Peyer's patch (tissue), 4 donors: ENCODE measurements around the gene B4GAT1. TPM values are rescaled to one million over a fixed set of nuclear protein-coding genes. Genes with fewer than 3 reads are reported as not detected.
"Not testable (repeated sequence)": the region's sequence is repeated elsewhere in the genome, so short reads cannot be mapped to it uniquely, and the experiment has no call there.

Experiments
- DNase-seq, 3 donors: peaks; one replicate each; pipeline ENCODE4 v3.0.0-alpha.2; 2017 to 2019
- H3K27ac ChIP-seq, 4 donors: fragments of 200-600 bp; sonication (generic); one replicate each; pipeline ENCODE4 v1.5.1; 2016 to 2019
- H3K27me3 ChIP-seq, 2 donors: fragments of 200-600 bp; sonication (generic); one replicate each; pipeline ENCODE4 v1.5.1; 2019
- H3K36me3 ChIP-seq, 3 donors: fragments of 200-600 bp; sonication (generic); one replicate each; pipeline ENCODE4 v1.5.1; 2016 to 2019
- H3K4me1 ChIP-seq, 4 donors: fragments of 200-600 bp; sonication (generic); one replicate each; pipeline ENCODE4 v1.5.1; 2016 to 2019
- H3K4me3 ChIP-seq, 4 donors: fragments of 200-600 bp; sonication (generic); 1 replicate in 3 of 4; 2 replicates in 1 of 4; pipeline ENCODE4 v1.5.1; 2016 to 2019; ENCODE audit warnings: mild to moderate bottlenecking in 1 of 4
- H3K9me3 ChIP-seq, 4 donors: fragments of 200-600 bp; sonication (generic); one replicate each; pipeline ENCODE4 v1.5.1; 2016 to 2019; ENCODE audit warnings: mild to moderate bottlenecking in 1 of 4
- CTCF ChIP-seq, 6 experiments: fragments of 450-650 bp in 4 of 6; fragments of 200-600 bp in 2 of 6; sonication (generic) in 1 of 6; IDR thresholded peaks; one replicate each; pipeline ENCODE4 v1.5.1; 2017 to 2019; ENCODE audit warnings: antibody characterized with exemption in 6 of 6, mild to moderate bottlenecking in 3 of 6, moderate library complexity in 1 of 6
- POLR2A ChIP-seq, 2 donors: fragments of 450-650 bp; IDR thresholded peaks; one replicate each; pipeline ENCODE4 v1.5.1; 2017; ENCODE audit warnings: antibody characterized with exemption in 2 of 2, mild to moderate bottlenecking in 2 of 2, moderate library complexity in 2 of 2
- total RNA-seq, 4 donors: library from RNA; depleted of rRNA; stranded (reverse); fragments of >200 nt; gene quantifications; one replicate each; pipeline ENCODE4 v1.1.0, GENCODE V29; 2016

The B4GAT1 gene
- total RNA-seq, 4 donors from 2014 or later: 1.7 to 21.9 (median 18.8) TPM

- H3K4me1 ChIP-seq: peaks cover 4 to 31% (median 11%) of the 10 kb centered on the region in 4 donors
- H3K4me3 ChIP-seq: peak overlapping the region; percentile 32 to 59 (median 53)
- peak; percentile 82 to 98 (median 96) for TF ChIP-seq CTCF (IDR thresholded peaks at IDR 0.05)
- peak in 1 of 2 donors; percentile 56 for TF ChIP-seq POLR2A (IDR thresholded peaks at IDR 0.05)
- no peaks in the 10 kb centered on the region for H3K27me3 ChIP-seq
- peak; percentile 96 to 98 (median 97) for DNase-seq
- no peaks in the 10 kb centered on the region for H3K9me3 ChIP-seq
- H3K36me3 ChIP-seq: no peaks in the 10 kb centered on the region
- peak overlapping the region; percentile 75 to 96 (median 92) for H3K27ac ChIP-seq
Measured at GRCh38 chr11:66311965-66312548, 35.4 kb downstream of the B4GAT1 start.

GRCh38 chr11:66311470-66311964 is 35.9 kb downstream of the B4GAT1 start:
- H3K4me1 ChIP-seq: peaks cover 4 to 28% (median 11%) of the 10 kb centered on the region in 4 donors
- no peaks in the 10 kb centered on the region for H3K9me3 ChIP-seq
- no peak for DNase-seq
- TF ChIP-seq CTCF (IDR thresholded peaks at IDR 0.05): no peak
- TF ChIP-seq POLR2A (IDR thresholded peaks at IDR 0.05): no peak
- peak overlapping the region; percentile 32 to 59 (median 53) for H3K4me3 ChIP-seq
- H3K27me3 ChIP-seq: no peaks in the 10 kb centered on the region
- no peaks in the 10 kb centered on the region for H3K36me3 ChIP-seq
- H3K27ac ChIP-seq: peak overlapping the region; percentile 75 to 96 (median 92)

GRCh38 chr11:66310803-66311440 is 36.5 kb downstream of the B4GAT1 start:
- not testable (repeated sequence) for H3K9me3 ChIP-seq, H3K27me3 ChIP-seq, H3K27ac ChIP-seq, DNase-seq, H3K36me3 ChIP-seq, H3K4me3 ChIP-seq
- H3K4me1 ChIP-seq: peaks cover 4 to 24% (median 11%) of the 10 kb centered on the region in 4 donors

- Histone ChIP-seq H3K4me1 (peaks cover 4 to 24% (median 11%) of the 10 kb centered on the region in 4 donors), H3K36me3 (no peaks in the 10 kb centered on the region), H3K9me3 (no peaks in the 10 kb centered on the region), H3K4me3 (no peak overlapping the region), H3K27ac (no peak overlapping the region), H3K27me3 (no peaks in the 10 kb centered on the region)
- TF ChIP-seq CTCF (IDR thresholded peaks at IDR 0.05) (no peak), POLR2A (IDR thresholded peaks at IDR 0.05) (no peak)
- no peak for DNase-seq
Measured at GRCh38 chr11:66310324-66310723, 37.1 kb downstream of the B4GAT1 start.

- no peak overlapping the region for H3K4me3 ChIP-seq
- no peaks in the 10 kb centered on the region for H3K36me3 ChIP-seq
- no peaks in the 10 kb centered on the region for H3K9me3 ChIP-seq
- DNase-seq: no peak
- H3K4me1 ChIP-seq: peaks cover 4 to 17% (median 10%) of the 10 kb centered on the region in 4 donors
- TF ChIP-seq POLR2A (IDR thresholded peaks at IDR 0.05): no peak
- TF ChIP-seq CTCF (IDR thresholded peaks at IDR 0.05): no peak
- no peak overlapping the region for H3K27ac ChIP-seq
- H3K27me3 ChIP-seq: no peaks in the 10 kb centered on the region
Measured at GRCh38 chr11:66309475-66309874, 38.0 kb downstream of the B4GAT1 start.

GRCh38 chr11:66302656-66303055 is 44.8 kb downstream of the B4GAT1 start:
- DNase-seq: no peak
- Histone ChIP-seq H3K4me1 (no peaks in the 10 kb centered on the region), H3K9me3 (no peaks in the 10 kb centered on the region), H3K27ac (no peak overlapping the region), H3K4me3 (no peak overlapping the region), H3K27me3 (no peaks in the 10 kb centered on the region), H3K36me3 (no peaks in the 10 kb centered on the region)
- TF ChIP-seq POLR2A (IDR thresholded peaks at IDR 0.05) (no peak), CTCF (IDR thresholded peaks at IDR 0.05) (no peak)
